ENCODE measurements around the gene FAM53A. TPM values are rescaled to one million over a fixed set of nuclear protein-coding genes. Genes with fewer than 3 reads are reported as not detected.

FAM53A gene
- total and polyA plus RNA-seq, 2 of the 13 experiments (the other 11 are each of a cell fraction or from before 2014, with no cell fraction given) = 0.48 to 1.1 TPM

- FAIRE-seq = no peak
- BruUV-seq (replicated peaks) = no TSS peak
- TF ChIP-seq ZSCAN30 (CRISPR knock-in tag; IDR thresholded peaks at IDR 0.05) (no peak), ZNF318 (CRISPR knock-in tag; IDR thresholded peaks at IDR 0.05) (no peak), MAFF (IDR thresholded peaks at IDR 0.05; ENCODE audit: low read depth, low read length) (no peak), ZNF788 (CRISPR knock-in tag; IDR thresholded peaks at IDR 0.05; ENCODE audit: borderline replicate concordance) (no peak), ZNF569 (CRISPR knock-in tag; IDR thresholded peaks at IDR 0.05; ENCODE audit: borderline replicate concordance) (no peak), E2F1 (CRISPR knock-in tag; IDR thresholded peaks at IDR 0.05) (no peak), PBX3 (CRISPR knock-in tag; IDR thresholded peaks at IDR 0.05; ENCODE audit: borderline replicate concordance) (no peak)
- TF ChIP-seq, protein P1, sequence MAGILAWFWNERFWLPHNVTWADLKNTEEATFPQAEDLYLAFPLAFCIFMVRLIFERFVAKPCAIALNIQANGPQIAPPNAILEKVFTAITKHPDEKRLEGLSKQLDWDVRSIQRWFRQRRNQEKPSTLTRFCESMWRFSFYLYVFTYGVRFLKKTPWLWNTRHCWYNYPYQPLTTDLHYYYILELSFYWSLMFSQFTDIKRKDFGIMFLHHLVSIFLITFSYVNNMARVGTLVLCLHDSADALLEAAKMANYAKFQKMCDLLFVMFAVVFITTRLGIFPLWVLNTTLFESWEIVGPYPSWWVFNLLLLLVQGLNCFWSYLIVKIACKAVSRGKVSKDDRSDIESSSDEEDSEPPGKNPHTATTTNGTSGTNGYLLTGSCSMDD (CRISPR knock-in tag; IDR thresholded peaks at IDR 0.05) = no peak
- TF ChIP-seq, protein P2, sequence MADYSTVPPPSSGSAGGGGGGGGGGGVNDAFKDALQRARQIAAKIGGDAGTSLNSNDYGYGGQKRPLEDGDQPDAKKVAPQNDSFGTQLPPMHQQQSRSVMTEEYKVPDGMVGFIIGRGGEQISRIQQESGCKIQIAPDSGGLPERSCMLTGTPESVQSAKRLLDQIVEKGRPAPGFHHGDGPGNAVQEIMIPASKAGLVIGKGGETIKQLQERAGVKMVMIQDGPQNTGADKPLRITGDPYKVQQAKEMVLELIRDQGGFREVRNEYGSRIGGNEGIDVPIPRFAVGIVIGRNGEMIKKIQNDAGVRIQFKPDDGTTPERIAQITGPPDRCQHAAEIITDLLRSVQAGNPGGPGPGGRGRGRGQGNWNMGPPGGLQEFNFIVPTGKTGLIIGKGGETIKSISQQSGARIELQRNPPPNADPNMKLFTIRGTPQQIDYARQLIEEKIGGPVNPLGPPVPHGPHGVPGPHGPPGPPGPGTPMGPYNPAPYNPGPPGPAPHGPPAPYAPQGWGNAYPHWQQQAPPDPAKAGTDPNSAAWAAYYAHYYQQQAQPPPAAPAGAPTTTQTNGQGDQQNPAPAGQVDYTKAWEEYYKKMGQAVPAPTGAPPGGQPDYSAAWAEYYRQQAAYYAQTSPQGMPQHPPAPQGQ (CRISPR knock-in tag; IDR thresholded peaks at IDR 0.05; ENCODE audit: borderline replicate concordance) = no peak
These were observed 17.7 kb downstream of the FAM53A start for GRCh38 chr4:1666391-1666790.

More at GRCh38 chr4:1666391-1666790, 17.7 kb downstream of the FAM53A start:
- WGBS (ENCODE audit: low lambda C conversion rate) = 73% methylated on average over 11 of the region's 12 CpGs
- no peaks in the 10 kb centered on the region for H4K20me1 ChIP-seq (ENCODE audit: insufficient read depth, low read length)
- no peak overlapping the region for H2AFZ ChIP-seq (ENCODE audit: low read length)
- peaks cover 4% of the 10 kb centered on the region for H3K4me1 ChIP-seq (ENCODE audit: insufficient read depth, low read length)
- H3K27ac ChIP-seq (ENCODE audit: extremely low read length, insufficient read depth, low read length) = no peak overlapping the region
- H3K9ac ChIP-seq (ENCODE audit: insufficient read depth, low read depth, low read length) = no peak overlapping the region
- ATAC-seq (no peak), DNase-seq (ENCODE audit: low spot score) (no peak)
- H3K4me2 ChIP-seq (ENCODE audit: low read depth, low read length) = no peak overlapping the region
- POLR2A ChIA-PET = no interaction called here
- H3K79me2 ChIP-seq (ENCODE audit: insufficient read depth, low read length) = no peaks in the 10 kb centered on the region
- H3K9me3 ChIP-seq (ENCODE audit: low read length) = no peaks in the 10 kb centered on the region
- in situ Hi-C loops (cut with HindIII; ENCODE audit: extremely low pct_ligation_motif_present, low pct_unique_long_range_greater_than_20kb) = no loop called here
- intact Hi-C loops (cut with micrococcal nuclease; ENCODE audit: unreplicated experiment) = no loop called here
- 0 out of 5 replicates have a peak, but pooled peaks cover 0 to 1% of the 10 kb centered on the region in 2 experiments for H3K27me3 ChIP-seq (ENCODE audit: control insufficient read depth in 1 of 2, insufficient read depth in 2 of 2, low read length in 2 of 2)
- H3K36me3 ChIP-seq (replicated peaks in 1 of 2; ENCODE audit: control insufficient read depth in 1 of 2, insufficient read depth in 2 of 2, low read length in 2 of 2) = no peaks in the 10 kb centered on the region
- H3K4me3 ChIP-seq (replicated peaks in 1 of 3; ENCODE audit: insufficient read depth in 1 of 3, low read depth in 2 of 3, low read length in 3 of 3) = no peak overlapping the region
- CTCF ChIA-PET (ENCODE audit: low intra/inter-chr PET ratio, low total read pairs) = no interaction called here

All from HepG2 (cell line).